ENCODE results near the gene ELK3. TPM values are rescaled to one million over a fixed set of nuclear protein-coding genes. Genes with fewer than 3 reads are reported as not detected.

The ELK3 gene
- total and polyA plus RNA-seq, 2 of the 8 experiments (the other 6 are each of a cell fraction or from before 2014, with no cell fraction given): 3.5 to 14.3 TPM

DNA sequence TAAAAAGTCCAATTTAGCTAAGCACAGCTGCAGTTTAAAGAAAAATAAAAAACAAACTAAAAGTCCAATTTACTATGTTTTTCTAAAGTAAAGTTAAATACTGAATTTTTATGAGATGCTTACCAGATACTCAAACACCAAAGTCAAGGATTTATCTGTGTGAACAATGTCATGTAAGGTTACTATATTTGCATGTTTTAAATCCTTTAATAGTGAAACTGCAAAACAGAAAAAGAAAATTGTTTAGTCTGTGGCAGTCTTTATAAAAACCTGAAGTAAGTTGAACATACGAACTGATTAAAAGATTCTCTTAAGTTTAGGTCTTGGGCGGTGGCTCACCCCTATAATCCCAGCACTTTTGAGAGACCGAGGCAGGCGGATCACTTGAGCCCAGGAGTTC is 103.3 kb downstream of the ELK3 start:
- no peak overlapping the region for H3K18ac ChIP-seq (ENCODE audit: extremely low read depth, low read length)
- no peaks in the 10 kb centered on the region for H3K9me3 ChIP-seq (ENCODE audit: insufficient read depth in 2 of 2, low read depth in 1 of 2, low read length in 1 of 2)
- H2BK120ac ChIP-seq (replicated peaks; ENCODE audit: low read depth, low read length): no peak overlapping the region
- TF ChIP-seq EZH2 (IDR thresholded peaks at IDR 0.05; ENCODE audit: low read depth, low read length, severe bottlenecking): no peak
- no peak for TF ChIP-seq JUND (IDR thresholded peaks at IDR 0.05; ENCODE audit: low read length)
- no peak for TF ChIP-seq SIN3A (conservative IDR thresholded peaks at IDR 0.05 in 1 of 2, IDR thresholded peaks at IDR 0.05 in 1 of 2; ENCODE audit: low read depth in 1 of 2, low read length in 2 of 2)
- FAIRE-seq: no peak
- no peak overlapping the region for H2BK20ac ChIP-seq (ENCODE audit: low read length)
- H2AK5ac ChIP-seq (ENCODE audit: low read depth, low read length): no peak overlapping the region
- 90% methylated on average over 4 of the region's 4 CpGs; no CpG with 5 or more reads in 1 of the 2 experiments for WGBS, 2 experiments (ENCODE audit: extremely low coverage in 1 of 2, insufficient coverage in 1 of 2, insufficient read length in 1 of 2, insufficient replicate concordance in 2 of 2, low coverage in 1 of 2, low lambda C conversion rate in 2 of 2, missing lambda C conversion rate in 1 of 2)
- no peak overlapping the region for H4K5ac ChIP-seq (ENCODE audit: insufficient read length, low read depth, low read length)
- ChIA-PET CTCF (ENCODE audit: partially characterized antibody) (interaction anchor here (0.6 kb wide), 1 partner anchor 46 kb away, joined by 3 read pairs; no protein-coding TSS in a partner anchor), POLR2A (ENCODE audit: partially characterized antibody) (interaction anchor here (0.7 kb wide), 1 partner anchor 152 kb away, joined by 3 read pairs; no protein-coding TSS in a partner anchor)
- H3K4ac ChIP-seq (replicated peaks; ENCODE audit: insufficient read length, low read depth, low read length): no peak overlapping the region
- no peak overlapping the region for H2BK5ac ChIP-seq (ENCODE audit: low read depth, low read length)
- H3K4me3 ChIP-seq (ENCODE audit: extremely low read depth in 1 of 4, insufficient read depth in 2 of 4, low read depth in 3 of 4, low read length in 4 of 4): no peak overlapping the region
- no peak for DNase-seq (ENCODE audit: low read depth in 1 of 2, low spot score in 2 of 2)
- no peaks in the 10 kb centered on the region for H3K27me3 ChIP-seq (replicated peaks in 1 of 4; ENCODE audit: control insufficient read depth in 3 of 4, extremely low read depth in 1 of 4, insufficient read depth in 3 of 4, low read length in 3 of 4)
- H3K79me1 ChIP-seq (ENCODE audit: low read depth, low read length): no peaks in the 10 kb centered on the region
- no peak overlapping the region for H2AFZ ChIP-seq (ENCODE audit: low read length)
- no peak overlapping the region for H2BK12ac ChIP-seq (ENCODE audit: low read depth, low read length)
- no peak overlapping the region for H3K56ac ChIP-seq (replicated peaks; ENCODE audit: insufficient read length, low read depth, low read length)
- H3K9ac ChIP-seq (replicated peaks in 1 of 4; ENCODE audit: extremely low read depth in 1 of 4, low read depth in 3 of 4, low read length in 3 of 4): no peak overlapping the region
- H3K23me2 ChIP-seq (ENCODE audit: low read depth, low read length): no peaks in the 10 kb centered on the region
- H4K20me1 ChIP-seq (replicated peaks in 1 of 2; ENCODE audit: control insufficient read depth in 1 of 2, insufficient read depth in 2 of 2, low read length in 2 of 2): no peaks in the 10 kb centered on the region
- H4K8ac ChIP-seq (ENCODE audit: extremely low read depth, insufficient read depth, low read length): no peak overlapping the region
- H3K14ac ChIP-seq (ENCODE audit: insufficient read length): no peak overlapping the region
- peaks cover 0 to 13% (median 0%) of the 10 kb centered on the region in 4 experiments; a peak in 2 of 8 replicates for H3K36me3 ChIP-seq (ENCODE audit: control insufficient read depth in 2 of 4, insufficient read depth in 4 of 4, low read length in 3 of 4)
- no peak overlapping the region for H2BK15ac ChIP-seq (ENCODE audit: low read length)
- no peaks in the 10 kb centered on the region for H3K4me1 ChIP-seq (replicated peaks in 1 of 4; ENCODE audit: control insufficient read depth in 3 of 4, insufficient read depth in 4 of 4, low read length in 3 of 4)
- no peak overlapping the region for H4K91ac ChIP-seq (replicated peaks; ENCODE audit: insufficient read length, low read length)
- no peak overlapping the region for H3K27ac ChIP-seq (ENCODE audit: low read depth, low read length)
- no peaks in the 10 kb centered on the region for H3K79me2 ChIP-seq (ENCODE audit: control insufficient read depth in 1 of 2, insufficient read depth in 2 of 2, low read length in 2 of 2)
- H3K4me2 ChIP-seq (ENCODE audit: insufficient read depth in 1 of 2, low read depth in 2 of 2, low read length in 2 of 2): no peak overlapping the region
- H3K23ac ChIP-seq (ENCODE audit: insufficient read length): no peak overlapping the region
